HL-60 (cell line): Measurements from ENCODE around the gene CXCR5.

Experiments
- DNase-seq, 2 experiments: peaks; one replicate each; pipeline ENCODE4 v3.0.0-alpha.2; 2010 to 2020; ENCODE audit warnings: low read depth in 1 of 2, low spot score in 1 of 2
- H3K27ac ChIP-seq: fragments of 250-450 bp; sonication (Bioruptor Pico); replicated peaks from 2 replicates; pipeline ENCODE4 v1.5.1; 2020; ENCODE audit warnings: mild to moderate bottlenecking, moderate library complexity
- H3K27me3 ChIP-seq: fragments of 250-450 bp; sonication (Bioruptor Pico); 2 replicates; pipeline ENCODE4 v1.5.1; 2021; ENCODE audit warnings: mild to moderate bottlenecking, moderate library complexity; ENCODE audit not compliant: insufficient read depth, poor library complexity, severe bottlenecking
- H3K4me3 ChIP-seq: replicated peaks from 2 replicates; pipeline ENCODE4 v1.5.1; 2011; ENCODE audit warnings: mild to moderate bottlenecking, control low read depth, low read length; ENCODE audit not compliant: insufficient read depth
- GABPA ChIP-seq: IDR thresholded peaks from 2 replicates; pipeline ENCODE4 v1.6.1; 2012; ENCODE audit warnings: low read depth
- POLR2AphosphoS5 ChIP-seq: IDR thresholded peaks from 2 replicates; pipeline ENCODE4 v1.6.1; 2012; ENCODE audit warnings: low read depth
- SPI1 ChIP-seq: IDR thresholded peaks from 2 replicates; pipeline ENCODE4 v1.6.1; 2012; ENCODE audit warnings: low read depth, mild to moderate bottlenecking, borderline replicate concordance
- TF ChIP-seq, protein P1 (sequence below): IDR thresholded peaks from one replicate; pipeline ENCODE4 v1.5.1; 2011; ENCODE audit warnings: low read length, control low read depth, inconsistent platforms; ENCODE audit not compliant: insufficient read depth
- TF ChIP-seq, protein P2 (sequence below): IDR thresholded peaks from 2 replicates; pipeline ENCODE4 v1.6.1; 2012; ENCODE audit warnings: low read depth; ENCODE audit not compliant: insufficient replicate concordance

Gene CXCR5

DNA sequence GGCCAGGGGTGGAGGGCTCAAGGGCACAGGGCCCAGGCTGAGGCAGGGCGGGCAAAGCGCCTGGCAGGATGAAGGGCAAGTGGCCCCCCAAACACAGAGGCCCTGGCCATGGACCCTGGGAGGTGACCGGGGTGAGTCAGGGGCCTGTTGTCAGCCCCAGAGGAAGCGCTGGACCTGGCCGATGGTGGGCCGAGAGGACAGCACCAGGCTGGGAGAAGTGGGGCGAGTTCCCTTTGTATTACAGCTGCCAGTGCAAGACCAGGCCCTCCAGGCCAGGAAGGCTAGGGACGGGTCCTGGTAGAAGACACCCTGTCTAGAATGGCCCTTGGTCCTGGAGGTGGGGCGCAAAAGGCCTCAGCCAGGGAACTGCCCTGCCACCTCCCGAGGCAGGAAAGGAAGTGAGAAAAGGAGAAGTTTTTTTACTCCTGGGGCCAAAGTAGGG, 12.8 kb downstream of the CXCR5 start:
- peak in 1 of 2 experiments; percentile 74 for DNase-seq
- Histone ChIP-seq H3K27ac (peak overlapping the region; percentile 59), H3K4me3 (no peak overlapping the region), H3K27me3 (no peaks in the 10 kb centered on the region)
- no peak for TF ChIP-seq POLR2AphosphoS5
- peak; percentile 81; the same call in 1 of the 2 replicates for TF ChIP-seq SPI1
- TF ChIP-seq, protein P1, sequence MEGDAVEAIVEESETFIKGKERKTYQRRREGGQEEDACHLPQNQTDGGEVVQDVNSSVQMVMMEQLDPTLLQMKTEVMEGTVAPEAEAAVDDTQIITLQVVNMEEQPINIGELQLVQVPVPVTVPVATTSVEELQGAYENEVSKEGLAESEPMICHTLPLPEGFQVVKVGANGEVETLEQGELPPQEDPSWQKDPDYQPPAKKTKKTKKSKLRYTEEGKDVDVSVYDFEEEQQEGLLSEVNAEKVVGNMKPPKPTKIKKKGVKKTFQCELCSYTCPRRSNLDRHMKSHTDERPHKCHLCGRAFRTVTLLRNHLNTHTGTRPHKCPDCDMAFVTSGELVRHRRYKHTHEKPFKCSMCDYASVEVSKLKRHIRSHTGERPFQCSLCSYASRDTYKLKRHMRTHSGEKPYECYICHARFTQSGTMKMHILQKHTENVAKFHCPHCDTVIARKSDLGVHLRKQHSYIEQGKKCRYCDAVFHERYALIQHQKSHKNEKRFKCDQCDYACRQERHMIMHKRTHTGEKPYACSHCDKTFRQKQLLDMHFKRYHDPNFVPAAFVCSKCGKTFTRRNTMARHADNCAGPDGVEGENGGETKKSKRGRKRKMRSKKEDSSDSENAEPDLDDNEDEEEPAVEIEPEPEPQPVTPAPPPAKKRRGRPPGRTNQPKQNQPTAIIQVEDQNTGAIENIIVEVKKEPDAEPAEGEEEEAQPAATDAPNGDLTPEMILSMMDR, result no peak
- TF ChIP-seq, protein P2, sequence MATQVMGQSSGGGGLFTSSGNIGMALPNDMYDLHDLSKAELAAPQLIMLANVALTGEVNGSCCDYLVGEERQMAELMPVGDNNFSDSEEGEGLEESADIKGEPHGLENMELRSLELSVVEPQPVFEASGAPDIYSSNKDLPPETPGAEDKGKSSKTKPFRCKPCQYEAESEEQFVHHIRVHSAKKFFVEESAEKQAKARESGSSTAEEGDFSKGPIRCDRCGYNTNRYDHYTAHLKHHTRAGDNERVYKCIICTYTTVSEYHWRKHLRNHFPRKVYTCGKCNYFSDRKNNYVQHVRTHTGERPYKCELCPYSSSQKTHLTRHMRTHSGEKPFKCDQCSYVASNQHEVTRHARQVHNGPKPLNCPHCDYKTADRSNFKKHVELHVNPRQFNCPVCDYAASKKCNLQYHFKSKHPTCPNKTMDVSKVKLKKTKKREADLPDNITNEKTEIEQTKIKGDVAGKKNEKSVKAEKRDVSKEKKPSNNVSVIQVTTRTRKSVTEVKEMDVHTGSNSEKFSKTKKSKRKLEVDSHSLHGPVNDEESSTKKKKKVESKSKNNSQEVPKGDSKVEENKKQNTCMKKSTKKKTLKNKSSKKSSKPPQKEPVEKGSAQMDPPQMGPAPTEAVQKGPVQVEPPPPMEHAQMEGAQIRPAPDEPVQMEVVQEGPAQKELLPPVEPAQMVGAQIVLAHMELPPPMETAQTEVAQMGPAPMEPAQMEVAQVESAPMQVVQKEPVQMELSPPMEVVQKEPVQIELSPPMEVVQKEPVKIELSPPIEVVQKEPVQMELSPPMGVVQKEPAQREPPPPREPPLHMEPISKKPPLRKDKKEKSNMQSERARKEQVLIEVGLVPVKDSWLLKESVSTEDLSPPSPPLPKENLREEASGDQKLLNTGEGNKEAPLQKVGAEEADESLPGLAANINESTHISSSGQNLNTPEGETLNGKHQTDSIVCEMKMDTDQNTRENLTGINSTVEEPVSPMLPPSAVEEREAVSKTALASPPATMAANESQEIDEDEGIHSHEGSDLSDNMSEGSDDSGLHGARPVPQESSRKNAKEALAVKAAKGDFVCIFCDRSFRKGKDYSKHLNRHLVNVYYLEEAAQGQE, result no peak
- TF ChIP-seq GABPA, result no peak

DNA sequence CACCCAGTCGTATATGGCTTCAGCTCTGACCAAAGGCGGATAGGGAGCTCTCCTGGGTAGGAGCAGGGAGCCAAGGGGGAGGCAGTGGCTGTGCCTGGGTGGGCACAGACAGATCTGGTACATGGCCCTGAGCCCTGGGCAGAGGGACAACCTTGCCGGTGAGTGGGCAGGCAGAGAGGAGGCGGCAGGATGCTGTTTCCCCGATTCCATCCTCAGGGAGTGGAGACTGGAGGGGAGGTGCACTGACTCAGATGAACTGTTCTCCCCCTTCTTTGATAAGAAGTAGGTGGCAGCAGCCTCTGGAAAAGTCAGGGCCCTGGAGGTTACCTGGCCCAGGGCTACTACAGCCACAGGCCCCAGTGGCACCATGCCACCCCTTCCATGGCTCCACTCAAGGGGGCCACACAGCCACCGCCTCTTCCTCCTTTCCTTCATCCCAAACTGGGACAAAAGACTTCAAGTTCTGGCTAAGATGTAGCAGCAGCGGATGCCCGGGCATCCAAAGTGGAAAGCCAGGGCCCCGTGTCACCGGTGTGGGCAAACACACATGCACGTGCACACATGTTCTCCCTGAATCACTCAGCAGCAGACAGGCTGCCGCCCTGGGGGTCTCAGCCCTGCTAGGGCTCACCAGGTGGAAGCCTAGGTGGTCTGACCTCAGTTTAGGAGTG, 13.4 kb downstream of the CXCR5 start:
- TF ChIP-seq, protein P1, result no peak
- TF ChIP-seq POLR2AphosphoS5, result no peak
- no peak for TF ChIP-seq SPI1
- TF ChIP-seq GABPA, result no peak
- TF ChIP-seq, protein P2, result no peak
- Histone ChIP-seq H3K27ac (peak overlapping the region; percentile 59), H3K4me3 (no peak overlapping the region), H3K27me3 (no peaks in the 10 kb centered on the region)
- DNase-seq, result no peak

DNA sequence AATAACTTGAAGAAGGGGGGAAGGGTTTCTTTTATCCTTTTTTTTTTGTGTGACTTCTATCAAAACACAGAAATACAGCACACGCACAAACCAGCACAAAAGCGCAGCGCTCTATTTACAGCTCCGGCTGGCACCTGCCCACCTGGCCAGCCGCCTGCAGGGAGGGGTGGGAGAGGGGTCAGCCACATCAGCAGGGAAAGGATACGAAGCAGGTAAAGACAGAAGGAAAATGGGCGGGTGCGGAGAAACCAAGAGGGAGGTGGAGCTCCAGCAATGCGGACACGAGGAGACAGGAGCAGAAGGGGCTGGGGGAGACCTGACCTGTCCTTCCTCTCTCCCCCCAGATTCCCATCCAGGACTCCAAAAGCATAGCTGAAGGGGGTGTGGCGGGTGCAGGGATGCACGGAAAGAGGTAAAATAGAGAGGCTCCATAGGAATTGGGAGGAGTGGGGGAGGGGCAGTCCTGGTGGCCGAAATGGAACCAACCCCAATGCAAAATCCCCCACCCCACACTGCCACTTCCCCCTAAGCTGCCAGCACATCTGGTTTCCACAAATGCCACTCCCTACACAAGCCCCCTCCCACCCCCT, 14.1 kb downstream of the CXCR5 start:
- no peak overlapping the region for H3K27ac ChIP-seq

More for the DNA sequence above, 14.1 kb downstream of the CXCR5 start:
- TF ChIP-seq, protein P2, result no peak
- TF ChIP-seq GABPA (no peak), POLR2AphosphoS5 (no peak), SPI1 (no peak)
- TF ChIP-seq, protein P1, result no peak
- H3K4me3 ChIP-seq, result no peak overlapping the region
- no peaks in the 10 kb centered on the region for H3K27me3 ChIP-seq
- no peak for DNase-seq
